NCI-H146 treated with DMSO at 0.1 percent for 48 hours (cell line): Measurements from ENCODE around the gene GAB2.
"Not testable (repeated sequence)": the region's sequence is repeated elsewhere in the genome, so short reads cannot be mapped to it uniquely, and the experiment has no call there.

Experiments used
- DNase-seq: peaks from one replicate; lab custom pipeline; 2025; ENCODE audit not compliant: unreplicated experiment; lab: John Stamatoyannopoulos, UW

The GAB2 gene

DNA sequence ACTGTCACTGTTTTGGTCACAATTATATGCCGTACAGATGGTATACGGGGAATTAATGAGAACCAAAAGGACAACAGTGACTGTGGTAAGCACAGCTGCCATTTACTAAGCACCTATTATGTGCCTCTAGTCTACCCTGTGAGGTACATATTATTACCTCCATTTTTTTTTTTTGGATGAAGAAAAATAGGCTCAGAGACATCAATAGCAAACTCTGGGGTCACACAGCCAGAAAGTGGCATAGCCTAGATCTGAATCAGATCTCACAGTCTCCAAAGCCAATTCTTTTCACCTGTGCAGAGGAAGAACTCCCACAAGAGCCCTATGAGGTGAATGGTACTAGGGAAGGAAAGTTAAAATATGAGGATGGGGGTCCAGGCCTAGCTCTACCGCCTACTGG lies 160.0 kb downstream of the GAB2 start:
- DNase-seq, result no peak

- DNase-seq, result no peak
Measured at GRCh38 chr11:78256962-78257361, 160.7 kb downstream of the GAB2 start.

DNA sequence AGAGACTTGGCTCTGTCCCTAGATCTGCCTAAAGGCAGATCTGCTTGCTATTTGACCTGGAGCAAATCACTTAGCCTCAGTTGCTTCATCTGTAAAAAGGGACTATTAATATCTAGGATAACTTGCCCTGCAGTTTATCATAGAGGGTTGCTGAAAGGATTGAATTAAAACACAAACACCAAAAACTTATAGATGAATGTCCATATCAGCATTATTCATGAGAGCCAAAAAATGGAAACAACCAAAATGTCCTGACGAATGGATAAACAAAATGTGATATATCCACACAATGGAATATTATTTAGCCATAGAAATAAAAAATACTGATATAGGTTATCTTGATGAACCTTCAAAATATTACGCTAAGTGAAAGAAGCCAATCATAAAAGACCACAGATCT lies 161.7 kb downstream of the GAB2 start:
- no peak for DNase-seq

DNA sequence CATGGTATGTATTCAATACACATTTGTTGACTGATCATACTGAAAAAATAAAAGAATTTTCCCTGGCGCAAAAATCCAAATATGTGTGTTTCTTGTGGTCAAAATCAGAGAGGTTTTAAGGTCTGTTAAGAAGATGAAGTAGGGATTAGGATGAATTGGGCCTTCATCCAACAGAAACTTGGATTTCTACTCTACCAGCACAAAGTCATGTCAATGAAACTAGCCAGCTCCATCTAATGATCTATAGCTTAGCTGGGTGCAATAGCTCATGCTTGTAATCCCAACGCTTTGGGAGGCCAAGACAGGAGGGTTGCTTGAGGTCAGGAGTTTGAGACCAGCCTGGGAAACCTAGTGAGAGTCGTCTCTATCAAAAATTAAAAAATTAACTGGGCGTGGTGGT lies 163.4 kb downstream of the GAB2 start:
- DNase-seq, result no peak

GRCh38 chr11:78253797-78254196 lies 163.8 kb downstream of the GAB2 start:
- no peak for DNase-seq

- no peak for DNase-seq
Measured at GRCh38 chr11:78251083-78251775, 166.4 kb downstream of the GAB2 start.

DNA sequence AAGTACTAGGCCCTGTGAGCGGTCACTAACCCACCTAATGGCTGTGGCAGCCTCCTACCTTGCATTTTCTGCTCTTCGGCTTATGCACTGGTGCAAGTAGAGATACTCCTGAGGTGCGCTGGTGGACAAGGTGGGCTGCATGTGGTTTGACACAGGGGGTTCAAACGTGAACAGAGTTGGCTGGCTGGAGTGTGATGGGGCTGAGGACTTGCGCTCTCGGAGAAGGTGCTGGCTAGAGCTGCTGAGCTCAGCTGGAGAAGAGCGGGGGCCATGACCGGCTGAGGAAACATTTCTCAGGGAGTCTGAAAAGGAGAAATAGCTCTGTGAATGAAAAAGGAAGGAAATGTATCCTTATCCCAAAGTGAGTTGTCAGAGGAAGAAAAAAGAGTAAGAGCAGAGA lies 167.5 kb downstream of the GAB2 start:
- DNase-seq, result no peak

DNA sequence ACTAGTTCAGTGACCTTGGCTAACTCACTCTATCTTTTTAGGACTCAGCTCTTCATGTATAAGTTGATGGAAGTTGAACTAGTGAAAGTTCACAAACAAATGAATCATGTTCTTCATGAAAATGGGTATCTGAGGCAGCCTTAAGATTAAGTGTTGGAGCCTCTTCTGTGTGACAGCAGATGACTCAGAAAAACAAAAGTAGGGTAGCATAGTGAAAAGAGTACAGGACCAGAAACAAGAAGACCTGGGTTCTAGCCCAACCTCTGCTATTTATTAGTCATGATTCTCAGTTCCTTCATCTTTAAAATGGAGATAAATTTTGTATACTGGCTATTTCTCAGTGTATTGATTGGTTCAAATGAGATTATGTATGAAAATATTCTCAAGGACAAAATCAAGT lies 168.7 kb downstream of the GAB2 start:
- DNase-seq, result no peak

DNA sequence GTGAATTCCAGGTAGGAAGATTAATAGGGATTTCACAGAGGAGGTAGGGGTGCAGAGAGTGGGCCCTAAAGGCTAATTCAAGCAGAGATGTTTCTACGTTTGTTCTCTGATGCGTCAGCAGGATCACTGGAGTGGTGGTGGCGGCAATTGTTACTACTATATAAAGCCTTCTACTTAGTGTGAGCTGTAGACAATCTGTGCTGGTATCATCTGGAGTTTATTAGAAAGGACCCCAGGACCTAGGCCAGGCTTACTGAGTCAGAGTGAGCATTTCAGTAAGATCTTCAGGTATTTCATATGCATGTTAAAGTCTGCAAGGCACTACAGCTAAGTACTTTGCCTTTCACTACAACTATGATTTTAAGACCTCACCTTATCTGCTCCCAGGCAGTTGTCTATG lies 169.4 kb downstream of the GAB2 start:
- no peak for DNase-seq

DNA sequence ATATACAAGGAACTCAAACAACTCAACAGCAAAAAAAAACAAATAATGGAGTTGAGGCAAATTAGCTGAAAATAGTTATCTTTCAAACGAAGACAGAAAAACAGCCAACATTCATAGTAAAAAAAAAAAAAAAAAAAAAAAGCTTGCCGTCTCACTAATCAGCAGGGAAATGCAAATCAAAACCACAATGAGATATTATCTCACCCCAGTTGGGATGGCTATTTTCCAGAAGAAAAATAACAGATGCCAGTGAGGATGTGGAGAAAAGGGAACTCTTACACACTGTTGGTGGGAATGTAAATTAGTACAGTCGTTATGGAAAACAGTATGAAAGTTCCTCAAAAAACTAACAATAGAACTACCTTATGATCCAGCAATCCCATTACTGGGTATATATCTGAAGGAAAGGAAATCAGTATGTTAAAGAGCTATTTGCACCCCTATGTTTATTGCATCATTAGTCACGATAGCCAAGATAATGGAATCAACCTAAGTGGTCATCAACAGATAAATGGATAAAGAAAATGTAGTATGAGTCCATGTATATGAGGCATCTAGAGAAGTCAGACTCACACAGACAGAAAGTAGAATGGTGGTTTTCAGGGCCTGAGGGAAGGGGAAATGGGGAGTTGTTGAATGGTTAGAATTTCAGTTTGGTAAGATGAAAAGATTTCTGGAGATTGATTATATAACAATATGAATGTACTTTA lies 172.9 kb downstream of the GAB2 start:
- no peak for DNase-seq

DNA sequence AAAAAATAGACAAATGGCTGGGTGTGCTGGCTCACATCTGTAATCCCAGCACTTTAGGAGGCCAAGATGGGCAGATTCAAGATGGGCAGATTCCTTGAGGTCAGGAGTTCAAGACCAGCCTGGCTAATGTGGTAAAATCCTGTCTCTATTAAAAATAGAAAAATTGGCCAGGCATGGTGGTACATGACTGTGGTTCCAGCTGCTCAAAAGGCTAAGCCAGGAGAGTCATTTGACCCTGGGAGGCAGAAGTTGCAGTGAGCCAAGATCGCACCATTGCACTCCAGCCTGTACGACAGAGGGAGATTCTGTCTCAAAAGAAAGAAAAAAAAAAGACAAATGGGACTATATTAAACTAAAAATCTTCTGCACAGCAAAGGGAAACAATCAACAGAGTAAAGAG lies 173.5 kb downstream of the GAB2 start:
- no peak for DNase-seq

GRCh38 chr11:78241475-78241874 lies 176.1 kb downstream of the GAB2 start:
- no peak for DNase-seq

GRCh38 chr11:78239781-78240180 lies 177.8 kb downstream of the GAB2 start:
- no peak for DNase-seq

GRCh38 chr11:78237293-78238046 lies 180.2 kb downstream of the GAB2 start:
- no peak for DNase-seq

GRCh38 chr11:78234006-78234405 lies 183.6 kb downstream of the GAB2 start:
- DNase-seq, result no peak

DNA sequence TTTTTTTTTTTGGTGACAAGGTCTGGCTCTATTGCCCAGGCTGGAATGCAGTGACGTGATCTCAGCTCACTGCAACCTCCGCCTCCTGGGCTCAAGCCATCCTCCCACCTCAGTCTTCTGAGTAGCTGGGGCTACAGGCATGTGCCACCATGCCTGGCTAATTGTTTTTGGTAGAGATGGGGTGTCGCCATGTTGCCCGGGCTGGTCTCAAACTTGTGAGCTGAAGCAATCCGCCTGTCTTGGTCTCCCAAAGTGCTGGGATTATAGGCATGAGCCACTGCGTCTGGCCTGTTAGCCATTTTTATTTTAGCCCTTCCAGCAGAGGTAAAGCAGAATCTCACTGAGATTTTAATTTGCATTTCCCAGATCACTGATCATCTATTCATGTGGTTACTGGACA lies 184.6 kb downstream of the GAB2 start:
- DNase-seq, result not testable (repeated sequence)

DNA sequence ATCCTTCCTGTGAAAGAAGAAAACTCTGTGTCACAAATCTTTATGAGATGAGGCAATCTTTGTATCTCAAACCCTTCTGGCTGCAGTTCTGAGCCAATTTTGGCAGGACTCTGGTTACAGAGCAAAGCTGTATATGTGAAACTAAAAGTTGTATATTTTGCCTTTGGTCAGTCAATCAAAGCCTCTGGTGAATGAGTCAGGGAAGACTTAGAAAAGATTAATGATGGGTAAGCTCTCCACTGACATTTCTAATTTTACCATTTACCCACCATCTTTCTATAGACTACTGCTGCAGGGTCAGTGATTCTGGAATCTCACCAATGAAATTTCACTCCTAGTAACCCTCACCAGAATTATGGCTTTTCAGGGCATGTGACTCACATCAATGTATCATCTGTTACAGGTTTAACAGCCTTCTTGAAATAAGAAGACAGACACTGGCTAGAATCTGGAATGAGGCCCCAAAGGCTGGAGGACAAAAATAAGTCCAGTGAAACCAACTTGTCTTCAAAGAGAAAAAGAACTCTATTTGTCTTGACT lies 185.6 kb downstream of the GAB2 start:
- DNase-seq, result no peak

DNA sequence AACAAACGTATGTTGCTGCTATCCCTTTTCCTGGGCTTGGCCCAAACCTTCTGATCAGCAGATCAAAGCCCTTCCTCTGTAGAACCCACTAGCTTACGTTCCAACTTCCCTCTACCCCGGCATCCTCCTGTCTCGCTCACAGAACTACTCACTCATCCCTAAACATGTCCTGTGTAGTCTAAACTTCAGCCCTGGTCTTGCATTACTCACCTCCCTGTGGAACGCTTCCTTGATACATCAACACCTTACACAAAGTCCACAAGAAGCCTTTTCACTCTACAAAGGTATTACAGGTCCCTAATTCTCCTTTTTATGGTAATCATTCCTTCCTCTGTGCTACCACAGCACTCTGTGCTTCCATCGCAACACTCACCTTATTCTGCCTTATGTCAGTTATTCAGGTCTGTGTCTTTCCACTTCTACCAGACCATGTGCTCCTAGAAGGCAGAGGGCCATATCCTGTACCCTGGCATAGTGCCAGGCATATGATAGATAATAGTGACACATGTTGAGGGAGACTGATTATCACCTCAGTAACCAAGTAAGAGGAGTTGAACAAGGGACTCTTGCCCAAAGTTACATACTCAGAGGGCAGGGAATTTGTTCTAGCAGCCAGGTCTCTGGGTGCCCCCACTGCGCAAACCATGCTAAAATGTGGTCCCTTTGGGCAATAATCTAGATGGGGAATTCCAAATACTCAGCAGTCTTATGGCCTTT lies 187.3 kb downstream of the GAB2 start:
- DNase-seq, result no peak

DNA sequence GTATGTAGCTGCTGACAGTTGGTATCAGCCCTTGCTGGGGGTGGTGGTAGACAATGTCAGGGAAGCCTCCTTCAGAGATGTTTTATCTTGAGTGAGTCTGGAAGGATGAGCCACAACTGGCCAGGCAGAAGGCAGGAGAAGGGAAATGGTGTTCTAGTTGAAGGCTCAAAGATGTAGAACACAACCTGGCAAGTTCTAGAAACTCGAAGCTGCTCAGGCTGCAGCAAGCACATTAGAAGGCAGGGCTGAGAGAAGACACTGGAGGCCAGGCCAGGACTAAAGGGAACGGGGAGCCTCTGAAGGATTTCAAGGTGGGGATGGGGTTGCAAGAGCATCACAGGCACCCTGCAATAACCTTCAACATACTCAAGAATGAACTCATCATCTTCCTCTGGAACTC lies 188.5 kb downstream of the GAB2 start:
- no peak for DNase-seq

DNA sequence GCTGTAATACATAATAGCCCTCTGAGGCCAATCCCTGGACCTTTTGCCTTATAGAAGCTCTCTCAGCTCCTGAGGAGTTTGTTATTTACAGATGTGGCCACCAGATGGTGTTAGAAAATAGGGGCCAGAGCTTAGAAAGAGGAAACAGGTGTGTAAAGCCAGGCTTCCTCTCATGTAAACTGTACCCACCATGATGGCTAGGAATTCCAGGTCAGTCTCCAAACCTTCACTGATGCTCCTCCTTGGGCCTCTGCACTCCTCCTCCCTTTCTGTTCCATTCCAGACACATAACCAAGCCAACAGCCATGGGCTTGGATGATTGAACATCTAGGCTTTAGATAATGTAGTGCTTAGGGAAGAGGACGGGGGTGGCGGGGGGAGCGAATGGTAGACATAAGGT lies 189.2 kb downstream of the GAB2 start:
- peak; percentile 66 for DNase-seq

DNA sequence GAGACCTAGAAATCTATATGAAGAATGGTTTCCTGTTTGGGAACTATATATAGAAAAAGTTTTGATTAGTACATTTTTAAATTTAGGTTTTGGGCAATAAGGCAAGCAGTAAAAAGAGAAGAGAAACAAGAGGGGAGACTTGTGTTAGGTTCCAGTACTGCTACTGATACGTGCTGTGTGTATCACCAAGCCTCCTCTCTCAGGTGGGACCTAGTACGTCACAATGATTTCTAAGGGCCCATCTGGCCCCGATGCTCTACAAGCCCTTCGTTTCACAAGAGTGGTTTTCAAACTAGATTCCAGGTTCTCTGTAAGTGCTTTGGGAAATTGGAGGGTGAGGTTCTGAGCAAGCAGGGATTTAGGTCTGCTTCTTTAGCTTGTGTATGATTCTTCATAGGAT lies 189.7 kb downstream of the GAB2 start:
- no peak for DNase-seq
